ENCODE measurements around the gene DTWD1.

DTWD1 gene

GRCh38 chr15:49624056-49624455, 3.2 kb downstream of the DTWD1 start:
- H3K36me3 ChIP-seq (ENCODE audit: control insufficient read depth in 2 of 2, insufficient read depth in 1 of 2, low read length in 2 of 2), result peaks cover 0 to 11% of the 10 kb centered on the region in 2 experiments; a peak in 1 of 3 replicates
- TF ChIP-seq KLF17 (tag by site-specific recombination; IDR thresholded peaks at IDR 0.05) (no peak), SP2 (tag by site-specific recombination; IDR thresholded peaks at IDR 0.05) (no peak), ZNF23 (tag by site-specific recombination; IDR thresholded peaks at IDR 0.05; ENCODE audit: borderline replicate concordance) (no peak), YY1 (tag by site-specific recombination; IDR thresholded peaks at IDR 0.05) (no peak), ZNF18 (tag by site-specific recombination; IDR thresholded peaks at IDR 0.05) (no peak), ZFHX2 (tag by site-specific recombination; conservative IDR thresholded peaks at IDR 0.05) (no peak), OSR2 (tag by site-specific recombination; IDR thresholded peaks at IDR 0.05) (no peak), ZNF10 (tag by site-specific recombination; IDR thresholded peaks at IDR 0.05) (no peak), ZNF510 (tag by site-specific recombination; IDR thresholded peaks at IDR 0.05; ENCODE audit: insufficient replicate concordance) (no peak), ZNF132 (tag by site-specific recombination; IDR thresholded peaks at IDR 0.05; ENCODE audit: borderline replicate concordance) (no peak), ZNF518A (tag by site-specific recombination; conservative IDR thresholded peaks at IDR 0.05; ENCODE audit: low read depth) (no peak), KLF9 (tag by site-specific recombination; IDR thresholded peaks at IDR 0.05; ENCODE audit: low read depth) (no peak), ZNF529 (tag by site-specific recombination; IDR thresholded peaks at IDR 0.05; ENCODE audit: insufficient replicate concordance) (no peak), ZNF211 (tag by site-specific recombination; IDR thresholded peaks at IDR 0.05; ENCODE audit: low read depth) (no peak)
- TF ChIP-seq, protein P1, sequence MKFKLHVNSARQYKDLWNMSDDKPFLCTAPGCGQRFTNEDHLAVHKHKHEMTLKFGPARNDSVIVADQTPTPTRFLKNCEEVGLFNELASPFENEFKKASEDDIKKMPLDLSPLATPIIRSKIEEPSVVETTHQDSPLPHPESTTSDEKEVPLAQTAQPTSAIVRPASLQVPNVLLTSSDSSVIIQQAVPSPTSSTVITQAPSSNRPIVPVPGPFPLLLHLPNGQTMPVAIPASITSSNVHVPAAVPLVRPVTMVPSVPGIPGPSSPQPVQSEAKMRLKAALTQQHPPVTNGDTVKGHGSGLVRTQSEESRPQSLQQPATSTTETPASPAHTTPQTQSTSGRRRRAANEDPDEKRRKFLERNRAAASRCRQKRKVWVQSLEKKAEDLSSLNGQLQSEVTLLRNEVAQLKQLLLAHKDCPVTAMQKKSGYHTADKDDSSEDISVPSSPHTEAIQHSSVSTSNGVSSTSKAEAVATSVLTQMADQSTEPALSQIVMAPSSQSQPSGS (tag by site-specific recombination; IDR thresholded peaks at IDR 0.05; ENCODE audit: low read depth), result no peak
- no peak overlapping the region for H3K27ac ChIP-seq (ENCODE audit: extremely low read depth, low read depth, low read length)
- ChIA-PET CTCF (no interaction called here), POLR2A (no interaction called here)
- H3K9me3 ChIP-seq (ENCODE audit: control insufficient read depth, insufficient read depth, low read depth, low read length), result no peaks in the 10 kb centered on the region
- no peaks in the 10 kb centered on the region for H3K4me1 ChIP-seq (ENCODE audit: control insufficient read depth, insufficient read depth, low read length)
- H3K4me3 ChIP-seq (ENCODE audit: low read depth, low read length), result no peak overlapping the region

GRCh38 chr15:49625460-49626036, 4.7 kb downstream of the DTWD1 start:
- POLR2A ChIA-PET, result no interaction called here
- Histone ChIP-seq H3K4me1 (ENCODE audit: control insufficient read depth, insufficient read depth, low read length) (no peaks in the 10 kb centered on the region), H3K36me3 (ENCODE audit: control insufficient read depth in 2 of 2, insufficient read depth in 1 of 2, low read length in 2 of 2) (peaks cover 0 to 11% of the 10 kb centered on the region in 2 experiments; a peak in 1 of 3 replicates), H3K9me3 (ENCODE audit: control insufficient read depth, insufficient read depth, low read depth, low read length) (no peaks in the 10 kb centered on the region), H3K4me3 (ENCODE audit: low read depth, low read length) (no peak overlapping the region), H3K27ac (ENCODE audit: extremely low read depth, low read depth, low read length) (no peak overlapping the region)
- TF ChIP-seq ZNF16 (tag by site-specific recombination; IDR thresholded peaks at IDR 0.05; ENCODE audit: low read depth), result no peak
- peak; percentile 96 for TF ChIP-seq SETDB1 (IDR thresholded peaks at IDR 0.05; ENCODE audit: insufficient read length, low read length)
- CTCF ChIA-PET, result no interaction called here

All from HEK293 (cell line).